Stimulated activated naive CD8-positive, alpha-beta T cell treated with anti-CD3 and anti-CD28 coated beads, Interleukin-15, Interleukin-2, amounts not matched to agents 100 ng/mL and 50 ng/mL, for 24 hours (primary cell): ENCODE data around the gene C18orf63.

ENCODE experiments used
- H3K27ac Mint-ChIP-seq: one replicate; pipeline ENCODE4 v1.8.0; 2021; ENCODE audit warnings: mild to moderate bottlenecking, mixed read lengths
- H3K27me3 Mint-ChIP-seq: one replicate; pipeline ENCODE4 v1.8.0; 2021; ENCODE audit warnings: mixed read lengths
- H3K36me3 Mint-ChIP-seq: one replicate; pipeline ENCODE4 v1.8.0; 2021; ENCODE audit warnings: low read depth, mixed read lengths
- H3K4me1 Mint-ChIP-seq: one replicate; pipeline ENCODE4 v1.8.0; 2021; ENCODE audit warnings: low read depth, mixed read lengths
- H3K4me3 Mint-ChIP-seq: one replicate; pipeline ENCODE4 v1.8.0; 2021; ENCODE audit warnings: mild to moderate bottlenecking, mixed read lengths
- H3K9me3 Mint-ChIP-seq: one replicate; pipeline ENCODE4 v1.8.0; 2021; ENCODE audit warnings: mixed read lengths

Gene C18orf63

GRCh38 chr18:74315464-74316256, at the start of gene C18orf63:
Gene C18orf63 (plus strand): TSS chr18:74315839. CDS start chr18:74317866, 2,027 bp downstream.
- H3K4me1 Mint-ChIP-seq: no peaks in the 10 kb centered on the region
- H3K27me3 Mint-ChIP-seq: peaks cover under 1% of the 10 kb centered on the region
- no peak within 1 kb of the TSS for H3K4me3 Mint-ChIP-seq
- no peaks in the 10 kb centered on the region for H3K36me3 Mint-ChIP-seq
- no peak within 1 kb of the TSS for H3K27ac Mint-ChIP-seq
- no peaks in the 10 kb centered on the region for H3K9me3 Mint-ChIP-seq

GRCh38 chr18:74266161-74266560, 49.5 kb upstream of the C18orf63 start:
- Mint-ChIP-seq H3K4me3 (no peak overlapping the region), H3K27ac (no peak overlapping the region), H3K4me1 (peaks cover 6% of the 10 kb centered on the region), H3K36me3 (peaks cover 8% of the 10 kb centered on the region), H3K9me3 (no peaks in the 10 kb centered on the region), H3K27me3 (no peaks in the 10 kb centered on the region)

- H3K27ac Mint-ChIP-seq: no peak overlapping the region
Observed at GRCh38 chr18:74268175-74268574, 47.5 kb upstream of the C18orf63 start.

GRCh38 chr18:74268933-74269620, 46.6 kb upstream of the C18orf63 start:
- Mint-ChIP-seq H3K4me1 (peaks cover 6% of the 10 kb centered on the region), H3K9me3 (no peaks in the 10 kb centered on the region), H3K27me3 (no peaks in the 10 kb centered on the region), H3K4me3 (no peak overlapping the region), H3K36me3 (peaks cover 4% of the 10 kb centered on the region), H3K27ac (no peak overlapping the region)

More at GRCh38 chr18:74268175-74268574, 47.5 kb upstream of the C18orf63 start:
- no peaks in the 10 kb centered on the region for H3K27me3 Mint-ChIP-seq
- no peaks in the 10 kb centered on the region for H3K9me3 Mint-ChIP-seq
- H3K36me3 Mint-ChIP-seq: peaks cover 4% of the 10 kb centered on the region
- H3K4me1 Mint-ChIP-seq: peaks cover 6% of the 10 kb centered on the region
- no peak overlapping the region for H3K4me3 Mint-ChIP-seq

- Mint-ChIP-seq H3K27ac (no peak overlapping the region), H3K36me3 (peaks cover 4% of the 10 kb centered on the region), H3K4me3 (no peak overlapping the region), H3K4me1 (no peaks in the 10 kb centered on the region), H3K9me3 (no peaks in the 10 kb centered on the region), H3K27me3 (no peaks in the 10 kb centered on the region)
Observed at GRCh38 chr18:74271635-74272034, 44.0 kb upstream of the C18orf63 start.

GRCh38 chr18:74273394-74273793, 42.2 kb upstream of the C18orf63 start:
- Mint-ChIP-seq H3K4me3 (no peak overlapping the region), H3K4me1 (peaks cover 3% of the 10 kb centered on the region), H3K9me3 (no peaks in the 10 kb centered on the region), H3K36me3 (peaks cover 4% of the 10 kb centered on the region), H3K27me3 (no peaks in the 10 kb centered on the region), H3K27ac (no peak overlapping the region)

- Mint-ChIP-seq H3K27me3 (no peaks in the 10 kb centered on the region), H3K4me1 (peaks cover 3% of the 10 kb centered on the region), H3K27ac (no peak overlapping the region), H3K9me3 (no peaks in the 10 kb centered on the region), H3K36me3 (peaks cover 4% of the 10 kb centered on the region), H3K4me3 (no peak overlapping the region)
Observed at GRCh38 chr18:74274700-74275099, 40.9 kb upstream of the C18orf63 start.

GRCh38 chr18:74275736-74276135, 39.9 kb upstream of the C18orf63 start:
- Mint-ChIP-seq H3K9me3 (no peaks in the 10 kb centered on the region), H3K4me3 (no peak overlapping the region), H3K4me1 (peaks cover 3% of the 10 kb centered on the region), H3K36me3 (peaks cover 4% of the 10 kb centered on the region), H3K27ac (no peak overlapping the region), H3K27me3 (no peaks in the 10 kb centered on the region)

GRCh38 chr18:74276609-74277008, 39.0 kb upstream of the C18orf63 start:
- Mint-ChIP-seq H3K4me3 (no peak overlapping the region), H3K36me3 (peaks cover 8% of the 10 kb centered on the region), H3K27me3 (no peaks in the 10 kb centered on the region), H3K27ac (no peak overlapping the region), H3K4me1 (peaks cover 7% of the 10 kb centered on the region), H3K9me3 (no peaks in the 10 kb centered on the region)

GRCh38 chr18:74277296-74277695, 38.3 kb upstream of the C18orf63 start:
- peaks cover 10% of the 10 kb centered on the region for H3K36me3 Mint-ChIP-seq
- H3K27me3 Mint-ChIP-seq: no peaks in the 10 kb centered on the region
- no peaks in the 10 kb centered on the region for H3K9me3 Mint-ChIP-seq
- peaks cover 14% of the 10 kb centered on the region for H3K4me1 Mint-ChIP-seq
- no peak overlapping the region for H3K27ac Mint-ChIP-seq
- no peak overlapping the region for H3K4me3 Mint-ChIP-seq

GRCh38 chr18:74278058-74278457, 37.6 kb upstream of the C18orf63 start:
- no peak overlapping the region for H3K27ac Mint-ChIP-seq

GRCh38 chr18:74278983-74279382, 36.7 kb upstream of the C18orf63 start:
- no peak overlapping the region for H3K4me3 Mint-ChIP-seq
- no peaks in the 10 kb centered on the region for H3K27me3 Mint-ChIP-seq
- H3K36me3 Mint-ChIP-seq: peaks cover 10% of the 10 kb centered on the region
- H3K9me3 Mint-ChIP-seq: no peaks in the 10 kb centered on the region
- peaks cover 27% of the 10 kb centered on the region for H3K4me1 Mint-ChIP-seq
- no peak overlapping the region for H3K27ac Mint-ChIP-seq

More at GRCh38 chr18:74278058-74278457, 37.6 kb upstream of the C18orf63 start:
- Mint-ChIP-seq H3K9me3 (no peaks in the 10 kb centered on the region), H3K4me3 (no peak overlapping the region), H3K36me3 (peaks cover 10% of the 10 kb centered on the region), H3K27me3 (no peaks in the 10 kb centered on the region), H3K4me1 (peaks cover 21% of the 10 kb centered on the region)

GRCh38 chr18:74281011-74281979, 34.3 kb upstream of the C18orf63 start:
- Mint-ChIP-seq H3K36me3 (peaks cover 10% of the 10 kb centered on the region), H3K4me1 (peaks cover 27% of the 10 kb centered on the region), H3K27me3 (no peaks in the 10 kb centered on the region), H3K27ac (peak overlapping the region; percentile 24), H3K4me3 (no peak overlapping the region), H3K9me3 (no peaks in the 10 kb centered on the region)

GRCh38 chr18:74281980-74282754, 33.5 kb upstream of the C18orf63 start:
- no peaks in the 10 kb centered on the region for H3K9me3 Mint-ChIP-seq
- peaks cover 10% of the 10 kb centered on the region for H3K36me3 Mint-ChIP-seq
- peaks cover 27% of the 10 kb centered on the region for H3K4me1 Mint-ChIP-seq
- no peaks in the 10 kb centered on the region for H3K27me3 Mint-ChIP-seq
- no peak overlapping the region for H3K4me3 Mint-ChIP-seq
- peak overlapping the region; percentile 47 for H3K27ac Mint-ChIP-seq
